ENCODE measurements around the gene CTU1. TPM values are rescaled to one million over a fixed set of nuclear protein-coding genes. Genes with fewer than 3 reads are reported as not detected.

Gene CTU1
- total RNA-seq, 1 experiment from 2014 or later = 9.7 TPM

DNA sequence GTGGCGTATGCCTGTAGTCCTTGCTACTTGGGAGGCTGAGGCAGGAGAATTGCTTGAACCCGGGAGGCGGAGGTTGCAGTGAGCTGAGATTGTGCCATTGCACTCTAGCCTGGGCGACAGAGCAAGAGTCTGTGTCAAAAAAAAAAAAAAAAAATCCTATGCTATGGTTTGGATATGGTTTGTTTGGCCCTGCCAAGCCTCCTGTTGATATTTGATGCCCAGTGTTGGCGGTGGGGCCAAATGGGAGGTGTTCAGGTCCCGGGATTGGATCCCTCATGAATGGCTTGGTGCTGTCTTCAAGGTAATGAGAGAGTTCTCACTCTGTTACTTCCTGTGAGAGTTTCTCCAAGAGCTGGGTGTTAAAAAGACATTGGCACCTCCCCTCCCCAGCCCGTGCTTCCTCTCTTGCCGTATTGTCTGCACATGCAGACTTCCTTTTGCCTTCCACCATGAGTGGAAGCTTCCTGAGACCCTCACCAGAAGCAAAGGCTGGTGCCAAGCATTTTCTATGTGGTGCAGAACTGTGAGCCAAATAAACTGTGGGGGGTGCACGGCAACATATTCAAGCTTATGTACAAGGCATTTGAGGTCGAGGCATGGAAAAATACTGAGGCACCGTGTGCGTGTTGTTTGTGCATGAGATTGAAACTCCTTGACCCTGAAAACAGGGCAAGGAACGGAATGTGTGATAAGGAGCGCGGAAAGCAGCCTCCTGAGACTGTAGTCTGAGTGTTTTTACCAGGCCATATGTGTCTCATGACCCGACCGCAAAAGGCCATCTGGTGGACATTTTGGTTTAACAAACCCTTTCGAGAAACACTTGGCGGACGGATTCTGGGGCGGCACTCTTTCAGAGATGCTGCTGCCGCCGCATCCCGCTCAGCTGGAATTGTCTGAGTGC, 23.8 kb upstream of the CTU1 start:
- DNase-seq (ENCODE audit: low read depth) = no peak

DNA sequence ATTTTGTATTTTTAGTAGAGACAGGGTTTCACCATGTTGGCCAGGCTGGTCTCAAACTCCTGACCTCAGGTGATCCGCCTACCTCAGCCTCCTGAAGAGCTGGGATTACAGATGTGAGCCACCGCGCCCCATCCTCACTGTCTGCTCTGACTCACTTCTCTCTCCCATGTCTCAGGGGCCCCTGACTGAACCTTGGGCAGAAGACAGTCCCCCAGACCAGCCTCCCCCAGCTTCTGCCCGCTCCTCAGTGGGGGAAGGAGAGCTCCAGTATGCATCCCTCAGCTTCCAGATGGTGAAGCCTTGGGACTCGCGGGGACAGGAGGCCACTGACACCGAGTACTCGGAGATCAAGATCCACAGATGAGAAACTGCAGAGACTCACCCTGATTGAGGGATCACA, 21.5 kb upstream of the CTU1 start:
- no peak for DNase-seq (ENCODE audit: low read depth)

- DNase-seq (ENCODE audit: low read depth) = no peak
Measured at GRCh38 chr19:51128227-51128626, 20.0 kb upstream of the CTU1 start.

GRCh38 chr19:51127755-51128154, 19.5 kb upstream of the CTU1 start:
- DNase-seq (ENCODE audit: low read depth) = no peak

GRCh38 chr19:51127032-51127431, 18.8 kb upstream of the CTU1 start:
- DNase-seq (ENCODE audit: low read depth) = no peak

GRCh38 chr19:51125421-51126075, 17.3 kb upstream of the CTU1 start:
- no peak for DNase-seq (ENCODE audit: low read depth)

DNA sequence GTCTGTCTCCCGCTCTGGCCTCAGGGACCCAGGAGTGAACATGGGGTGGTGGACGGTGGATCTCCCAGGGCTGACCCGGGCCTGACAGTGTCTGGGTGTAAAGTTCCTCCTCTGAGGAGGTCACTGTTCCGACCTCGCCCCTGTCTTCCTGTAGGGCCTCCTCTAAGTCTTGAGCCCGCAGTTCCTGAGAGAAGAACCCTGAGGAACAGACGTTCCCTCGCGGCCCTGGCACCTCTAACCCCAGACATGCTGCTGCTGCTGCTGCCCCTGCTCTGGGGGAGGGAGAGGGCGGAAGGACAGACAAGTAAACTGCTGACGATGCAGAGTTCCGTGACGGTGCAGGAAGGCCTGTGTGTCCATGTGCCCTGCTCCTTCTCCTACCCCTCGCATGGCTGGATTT, 16.5 kb upstream of the CTU1 start, which contains the start of gene SIGLEC9:
Gene SIGLEC9, plus strand, starts transcription at position 178 of the 400 bp plus-strand sequence. Its CDS starts 69 bp downstream, at position 247.
- DNase-seq (ENCODE audit: low read depth) = no peak

DNA sequence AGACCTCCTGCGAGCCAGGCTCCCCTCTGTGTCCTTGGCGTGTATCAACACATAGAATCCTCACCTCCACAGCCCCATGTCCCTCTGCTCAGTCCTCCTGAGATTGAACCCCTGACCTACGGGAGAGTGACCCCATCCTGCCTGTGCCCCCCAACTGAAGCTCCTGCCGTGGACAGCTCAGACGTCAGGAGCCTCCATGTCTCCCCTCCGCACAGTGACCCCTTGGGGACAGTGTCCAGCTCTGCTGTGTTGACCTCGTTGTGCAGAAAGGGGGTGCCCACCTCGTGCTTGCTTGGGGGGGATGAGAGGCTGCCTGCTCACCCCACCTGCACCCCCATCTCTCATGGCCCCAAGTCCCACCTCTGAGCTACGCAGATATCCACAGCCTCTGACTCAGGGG, 16.0 kb upstream of the CTU1 start:
- no peak for DNase-seq (ENCODE audit: low read depth)

GRCh38 chr19:51123802-51124201, 15.6 kb upstream of the CTU1 start:
- no peak for DNase-seq (ENCODE audit: low read depth)

DNA sequence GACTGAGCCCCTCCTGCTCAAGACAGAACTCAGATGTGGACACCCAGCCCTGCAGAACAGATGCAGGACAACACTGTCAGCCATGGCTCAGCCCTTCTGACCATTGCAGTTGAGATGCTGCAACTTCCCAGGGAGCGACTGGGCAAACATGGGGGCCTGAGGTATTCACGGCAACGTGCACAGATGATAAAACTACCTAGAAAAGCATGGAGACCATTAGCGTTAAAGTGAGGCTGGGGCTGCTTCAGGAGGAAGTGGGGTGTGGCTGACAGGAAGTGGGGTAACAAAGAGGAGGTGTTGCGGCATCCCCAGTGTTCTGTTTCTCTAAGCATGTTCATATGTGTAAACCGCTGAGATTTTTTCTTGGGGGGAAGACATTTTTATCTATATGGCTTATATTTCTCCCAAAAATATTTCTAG, 15.2 kb upstream of the CTU1 start:
- DNase-seq (ENCODE audit: low read depth) = no peak

DNA sequence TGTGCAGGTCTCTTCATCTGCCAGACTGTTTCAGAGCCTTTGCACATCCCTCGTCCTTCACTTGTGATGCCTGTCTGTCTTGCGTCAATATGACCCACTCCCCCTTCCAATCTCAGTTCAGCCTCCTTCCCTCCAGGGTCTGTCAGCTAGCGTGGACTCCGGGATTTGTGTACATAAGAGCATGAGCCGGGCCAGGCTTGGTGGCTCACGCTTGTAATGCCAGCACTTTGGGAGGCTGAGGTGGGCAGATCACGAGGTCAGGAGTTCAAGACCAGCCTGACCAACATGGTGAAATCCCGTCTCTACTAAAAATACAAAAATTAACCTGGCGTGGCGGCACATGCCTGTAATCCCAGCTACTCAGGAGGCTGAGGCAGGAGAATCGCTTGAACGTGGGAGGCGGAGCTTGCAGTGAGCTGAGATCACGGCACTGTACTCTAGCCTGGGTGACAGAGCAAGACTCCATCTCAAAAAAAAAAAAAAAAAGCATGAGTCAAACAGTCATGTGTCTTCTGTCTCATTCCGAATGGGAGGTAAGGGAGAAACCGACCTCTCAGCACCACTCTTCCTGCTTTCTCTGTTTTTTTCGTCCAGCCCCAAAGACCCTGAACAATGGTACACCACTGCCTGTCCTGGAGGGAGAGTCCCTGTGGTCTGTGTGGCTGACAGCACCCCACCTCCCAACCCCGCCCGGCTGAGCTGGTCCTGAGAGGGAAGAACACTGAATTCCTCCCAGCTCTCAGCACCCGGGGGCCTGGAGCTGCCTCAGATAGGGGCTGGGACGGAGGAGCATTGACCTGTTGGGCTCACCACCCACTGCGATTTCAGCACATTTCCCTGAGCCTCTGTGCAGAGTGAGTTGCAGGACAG, 14.1 kb upstream of the CTU1 start:
- DNase-seq (ENCODE audit: low read depth) = peak; percentile 38

DNA sequence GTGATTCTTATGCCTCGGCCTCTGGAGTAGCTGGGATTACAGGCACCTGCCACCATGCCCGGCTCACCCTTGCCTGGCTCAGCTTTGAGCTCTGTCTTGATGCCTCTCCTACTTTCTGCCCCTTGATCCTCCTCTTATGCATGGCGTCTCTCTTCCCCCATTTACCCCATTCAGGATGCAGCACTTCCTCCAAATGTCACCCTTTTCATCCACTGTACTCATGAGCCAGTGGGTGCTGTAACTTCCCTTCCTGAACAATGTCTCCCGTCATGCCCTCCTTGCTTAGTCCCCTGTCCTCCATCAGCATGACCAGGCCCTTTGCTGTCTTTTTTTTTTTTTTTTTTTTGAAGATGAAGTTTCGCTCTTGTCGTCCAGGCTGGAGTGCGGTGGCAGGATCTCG, 13.0 kb upstream of the CTU1 start:
- no peak for DNase-seq (ENCODE audit: low read depth)

- no peak for DNase-seq (ENCODE audit: low read depth)
Measured at GRCh38 chr19:51120160-51120559, 12.0 kb upstream of the CTU1 start.

- no peak for DNase-seq (ENCODE audit: low read depth)
Measured at GRCh38 chr19:51119611-51120010, 11.4 kb upstream of the CTU1 start.

DNA sequence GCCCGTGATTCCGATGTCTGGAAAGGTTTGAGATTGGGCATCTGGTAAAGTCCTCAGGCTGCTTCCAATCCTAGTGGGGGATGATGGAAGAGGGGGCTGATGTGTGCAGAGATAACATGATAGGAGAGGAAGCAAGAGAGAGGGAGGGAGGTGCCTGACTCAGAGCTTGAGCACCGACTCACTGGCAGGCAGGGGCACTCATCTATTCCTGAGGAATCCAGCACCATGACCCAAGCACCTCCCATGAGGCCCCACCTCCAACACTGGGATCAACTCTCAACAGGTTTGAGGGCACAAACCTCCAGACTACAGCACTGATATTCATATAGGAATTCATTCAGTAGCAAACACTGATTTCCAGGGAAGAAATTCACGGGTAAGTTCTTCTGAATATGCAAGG, 10.9 kb upstream of the CTU1 start:
- DNase-seq (ENCODE audit: low read depth) = peak; percentile 9

- no peak for DNase-seq (ENCODE audit: low read depth)
Measured at GRCh38 chr19:51116736-51117286, 8.6 kb upstream of the CTU1 start.

GRCh38 chr19:51114087-51114729, 6.0 kb upstream of the CTU1 start:
- DNase-seq (ENCODE audit: low read depth) = no peak

- DNase-seq (ENCODE audit: low read depth) = no peak
Measured at GRCh38 chr19:51111606-51112005, 3.4 kb upstream of the CTU1 start.

DNA sequence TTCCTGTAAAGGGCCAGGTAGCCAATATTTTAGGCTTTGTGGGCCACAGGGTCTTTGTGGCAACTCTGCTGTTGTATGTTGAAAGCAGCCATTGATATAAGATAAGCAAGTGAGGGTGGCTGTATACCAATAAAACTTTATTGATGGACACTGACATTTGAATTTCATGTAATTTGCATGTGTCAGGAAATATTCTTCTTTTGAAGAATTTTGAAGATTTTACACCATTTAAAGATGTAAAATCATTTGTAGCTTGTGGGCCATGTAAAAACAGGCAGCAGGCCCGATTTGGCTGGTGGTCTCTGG, 2.4 kb upstream of the CTU1 start:
- no peak for DNase-seq (ENCODE audit: low read depth)

DNA sequence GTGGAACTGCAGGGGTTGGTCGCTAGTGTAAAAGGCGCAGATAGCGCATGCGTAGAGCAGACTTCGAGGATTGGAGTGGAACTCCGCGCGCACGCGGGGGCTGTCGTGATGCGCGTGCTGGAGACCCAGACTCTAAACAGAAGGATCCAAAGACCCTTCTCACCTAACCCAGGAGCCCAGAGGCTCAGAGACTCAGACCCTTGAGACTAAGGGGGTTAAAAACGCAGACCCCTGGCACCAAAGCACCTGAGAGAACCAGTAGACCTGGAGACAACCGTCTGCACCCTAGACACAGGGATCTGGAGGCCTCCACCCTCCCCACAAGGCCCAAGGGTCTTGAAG, 567 bp upstream of the CTU1 start:
- no peak for DNase-seq (ENCODE audit: low read depth)

DNA sequence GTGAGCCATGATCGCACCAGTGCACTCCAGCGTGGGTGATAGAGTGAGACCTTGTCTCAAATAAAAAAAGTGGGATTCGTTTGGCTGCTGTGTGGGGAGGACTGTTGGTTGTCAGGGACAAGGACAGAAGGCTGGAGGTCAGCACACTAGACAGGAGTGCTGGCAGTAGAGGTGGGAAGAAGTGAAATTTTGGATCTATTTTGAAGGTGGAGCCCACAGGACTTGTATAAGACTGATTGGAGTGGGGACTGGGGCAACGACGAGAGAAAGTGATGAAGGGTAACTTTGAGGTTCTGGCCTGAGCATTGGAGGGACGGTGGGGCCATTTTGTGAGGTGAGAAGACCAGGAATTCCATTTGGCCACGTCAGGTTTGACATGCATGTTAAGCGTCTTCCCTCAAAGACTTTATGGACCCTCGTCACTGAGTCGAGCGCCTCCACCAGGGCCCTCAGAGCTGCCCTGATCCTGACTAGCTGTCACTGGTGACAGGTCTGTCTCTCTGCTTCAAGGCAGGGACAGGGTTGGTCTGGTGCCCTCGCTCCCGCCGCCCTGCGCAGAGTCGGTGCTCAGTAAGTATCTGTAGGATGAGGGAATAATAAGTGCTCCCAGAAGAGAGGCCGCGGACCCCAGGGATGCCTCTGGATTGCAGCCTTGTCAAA, 673 bp downstream of the CTU1 start:
- peak; percentile 28 for DNase-seq (ENCODE audit: low read depth)
